ENCODE data around the gene NPTXR. TPM values are rescaled to one million over a fixed set of nuclear protein-coding genes. Genes with fewer than 3 reads are reported as not detected.

NPTXR gene
- total and polyA plus RNA-seq, 10 donors: 0.24 to 11.5 (median 4.7) TPM

DNA sequence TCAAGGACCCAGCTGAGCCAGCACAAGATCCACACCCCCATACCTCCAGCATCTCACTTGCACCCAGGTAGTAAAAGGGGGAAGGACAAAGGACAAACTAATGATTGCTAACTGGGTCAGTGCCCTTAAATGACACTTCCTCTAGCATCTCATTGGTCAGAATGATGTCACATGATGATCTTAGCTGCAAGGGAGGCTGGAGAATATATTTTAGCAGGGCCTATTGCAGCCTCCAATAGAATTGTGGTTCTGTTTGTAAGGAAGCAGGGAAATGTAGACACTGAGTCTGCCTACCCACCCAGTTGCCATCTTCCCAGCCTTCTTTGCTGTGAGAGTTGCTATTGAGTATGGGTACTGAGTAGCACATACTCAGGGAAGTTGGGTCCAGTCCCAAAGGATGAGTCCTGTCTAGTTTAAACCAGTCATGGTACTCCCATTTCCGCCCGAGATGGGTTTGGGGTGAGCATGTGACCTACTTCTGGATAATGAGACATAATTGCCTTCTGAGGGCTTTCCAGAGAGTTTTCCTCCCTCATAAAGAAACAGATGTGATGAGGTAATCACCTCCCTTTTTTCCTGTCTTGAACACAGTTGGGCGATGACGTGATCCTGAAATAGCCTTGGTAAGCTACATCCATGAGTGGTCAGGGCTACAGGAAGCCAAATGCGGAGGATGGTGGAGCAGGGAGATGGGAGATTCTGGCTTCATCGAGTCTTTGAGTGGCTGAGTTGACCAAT, 44.4 kb downstream of the NPTXR start:
- WGBS, 5 donors: 68 to 87% (median 74%) methylated on average over 6 of the region's 6 CpGs
- no peak for DNase-seq
- no peak for TF ChIP-seq POLR2AphosphoS5 (IDR thresholded peaks at IDR 0.05)
- no peak for TF ChIP-seq CTCF (IDR thresholded peaks at IDR 0.05 in 8 of 11, conservative IDR thresholded peaks at IDR 0.05 in 3 of 11)
- no peak for TF ChIP-seq POLR2A (IDR thresholded peaks at IDR 0.05)
- peaks cover 0 to 9% (median 4%) of the 10 kb centered on the region in 8 donors for H3K9me3 ChIP-seq
- peaks cover 0 to 4% (median 2%) of the 10 kb centered on the region in 6 donors for H3K4me1 ChIP-seq
- H3K4me3 ChIP-seq: no peak overlapping the region
- peaks cover 0 to 45% (median 5%) of the 10 kb centered on the region in 7 donors for H3K27me3 ChIP-seq (replicated peaks in 1 of 7)
- no peaks in the 10 kb centered on the region for H3K36me3 ChIP-seq
- H3K27ac ChIP-seq: no peak overlapping the region
- intact Hi-C loops (cut with DNase I; ENCODE audit: low total_unique reads): no loop called here

DNA sequence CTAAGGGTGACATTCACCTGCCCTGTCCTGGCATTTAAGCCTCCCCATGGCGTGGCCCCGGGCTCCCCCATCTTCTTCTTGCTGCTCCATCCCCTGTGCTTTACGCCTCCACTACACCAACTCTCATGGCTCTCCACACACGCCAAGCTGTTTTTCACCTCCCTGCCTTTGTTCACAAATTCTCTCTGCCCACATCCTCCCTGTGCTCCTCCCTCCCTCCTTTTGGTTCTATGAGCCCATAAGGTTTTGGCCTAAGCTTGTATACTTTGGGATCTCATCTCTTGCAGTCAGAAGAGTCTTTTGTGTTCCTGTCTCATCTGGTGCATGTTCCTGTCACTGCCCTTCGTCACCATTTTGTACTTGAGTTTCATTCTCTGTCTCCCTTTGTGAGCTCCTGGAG, 45.3 kb downstream of the NPTXR start:
- Histone ChIP-seq H3K27ac (no peak overlapping the region), H3K4me3 (no peak overlapping the region), H3K4me1 (peaks cover 0 to 12% (median 7%) of the 10 kb centered on the region in 6 donors), H3K27me3 (replicated peaks in 1 of 7) (peaks cover 0 to 45% (median 5%) of the 10 kb centered on the region in 7 donors), H3K9me3 (peaks cover 0 to 9% (median 4%) of the 10 kb centered on the region in 8 donors), H3K36me3 (no peaks in the 10 kb centered on the region)
- no peak for DNase-seq
- intact Hi-C loops (cut with DNase I; ENCODE audit: low total_unique reads): no loop called here
- 69 to 79% (median 73%) methylated on average over 5 of the region's 5 CpGs for WGBS, 5 donors
- TF ChIP-seq CTCF (IDR thresholded peaks at IDR 0.05 in 8 of 11, conservative IDR thresholded peaks at IDR 0.05 in 3 of 11): no peak
- TF ChIP-seq POLR2A (IDR thresholded peaks at IDR 0.05): no peak

GRCh38 chr22:38796262-38796957, 47.4 kb downstream of the NPTXR start:
- DNase-seq: no peak
- TF ChIP-seq CTCF (IDR thresholded peaks at IDR 0.05 in 8 of 11, conservative IDR thresholded peaks at IDR 0.05 in 3 of 11) (no peak), POLR2A (IDR thresholded peaks at IDR 0.05) (no peak), POLR2AphosphoS5 (IDR thresholded peaks at IDR 0.05) (no peak)
- peaks cover 0 to 31% (median 5%) of the 10 kb centered on the region in 7 donors for H3K27me3 ChIP-seq (replicated peaks in 1 of 7)
- H3K36me3 ChIP-seq: no peaks in the 10 kb centered on the region
- peaks cover 4 to 23% (median 17%) of the 10 kb centered on the region in 6 donors for H3K4me1 ChIP-seq
- intact Hi-C loops (cut with DNase I; ENCODE audit: low total_unique reads): no loop called here
- WGBS, 5 donors: 77 to 86% (median 84%) methylated on average over 12 of the region's 12 CpGs
- H3K27ac ChIP-seq: no peak overlapping the region
- H3K4me3 ChIP-seq: no peak overlapping the region
- peaks cover 0 to 9% (median 4%) of the 10 kb centered on the region in 8 donors for H3K9me3 ChIP-seq

DNA sequence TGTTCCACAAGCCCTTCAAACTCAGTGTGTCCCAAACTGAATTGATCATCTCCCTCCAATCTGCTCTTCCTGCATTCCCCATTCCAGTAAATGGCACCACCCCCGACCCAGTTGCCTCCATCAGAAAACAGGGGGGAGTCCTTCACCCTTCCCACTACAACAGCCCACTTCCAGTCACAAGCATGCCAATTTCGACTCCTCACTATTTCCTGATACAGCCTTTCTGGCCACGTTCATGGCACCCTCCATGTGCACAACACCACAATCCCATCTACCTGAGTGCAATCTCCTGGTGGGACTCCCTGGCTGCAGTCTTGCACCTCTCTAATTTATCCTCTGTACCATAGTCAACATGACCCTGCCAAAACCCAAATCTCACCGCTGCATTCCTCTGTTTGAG, 48.3 kb downstream of the NPTXR start:
- intact Hi-C loops (cut with DNase I; ENCODE audit: low total_unique reads): no loop called here
- TF ChIP-seq POLR2A (IDR thresholded peaks at IDR 0.05) (no peak), CTCF (IDR thresholded peaks at IDR 0.05 in 8 of 11, conservative IDR thresholded peaks at IDR 0.05 in 3 of 11) (no peak), POLR2AphosphoS5 (IDR thresholded peaks at IDR 0.05) (no peak)
- WGBS, 5 donors: 68 to 77% (median 70%) methylated on average over 4 of the region's 4 CpGs
- DNase-seq: no peak
- H3K4me1 ChIP-seq: peaks cover 4 to 23% (median 17%) of the 10 kb centered on the region in 6 donors
- H3K36me3 ChIP-seq: peaks cover 0 to 4% (median 2%) of the 10 kb centered on the region in 6 donors
- H3K27ac ChIP-seq: no peak overlapping the region
- H3K4me3 ChIP-seq: no peak overlapping the region
- H3K27me3 ChIP-seq (replicated peaks in 1 of 7): peaks cover 0 to 23% (median 0%) of the 10 kb centered on the region in 7 donors
- peaks cover 0 to 9% (median 4%) of the 10 kb centered on the region in 8 donors for H3K9me3 ChIP-seq

All from spleen (tissue), 11 donors.